Dermis microvascular lymphatic vessel endothelial cell (primary cell): ENCODE data around the gene PTPRA. TPM values are rescaled to one million over a fixed set of nuclear protein-coding genes. Genes with fewer than 3 reads are reported as not detected.
"Not testable (repeated sequence)": the region's sequence is repeated elsewhere in the genome, so short reads cannot be mapped to it uniquely, and the experiment has no call there.

Experiments
- DNase-seq, 2 donors: peaks; one replicate each; pipeline versions ENCODE4 v3.0.0 to v3.0.0-alpha.2; 2010; ENCODE audit warnings: low read depth in 2 of 2
- total RNA-seq: library from RNA; depleted of rRNA; stranded (reverse); fragments of >200 nt; gene quantifications from 2 replicates; pipeline ENCODE4 v1.2.1, GENCODE V29; 2014

PTPRA gene
- total RNA-seq, 1 donor from 2014 or later, result 18.7 TPM

DNA sequence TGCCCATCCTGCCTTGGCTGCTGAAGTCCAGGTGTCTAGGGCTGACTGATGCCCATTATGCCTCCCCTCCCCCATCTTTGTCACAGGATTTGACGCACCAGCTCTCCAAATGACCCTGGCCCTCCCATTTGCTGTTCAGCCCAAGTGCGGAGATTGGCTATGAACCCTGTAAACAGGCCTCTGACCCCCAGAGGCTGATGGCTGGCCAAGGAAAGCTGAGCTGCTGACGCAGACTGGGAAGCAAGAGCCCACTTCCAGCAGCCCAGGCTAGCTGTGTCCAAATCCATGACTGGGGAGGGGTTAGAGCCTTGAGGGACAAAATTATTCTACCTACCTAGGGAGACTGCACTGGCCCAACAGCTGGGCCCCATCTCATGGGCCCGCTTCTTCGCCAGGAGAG lies 169.3 kb downstream of the PTPRA start:
- no peak for DNase-seq

GRCh38 chr20:3043322-3043721 lies 170.0 kb downstream of the PTPRA start, which contains the start of gene GNRH2:
Gene GNRH2 (plus strand): TSS chr20:3043622. CDS start chr20:3044415, 793 bp downstream.
- DNase-seq, result no peak

GRCh38 chr20:3044336-3044965 lies 171.2 kb downstream of the PTPRA start:
- no peak for DNase-seq

DNA sequence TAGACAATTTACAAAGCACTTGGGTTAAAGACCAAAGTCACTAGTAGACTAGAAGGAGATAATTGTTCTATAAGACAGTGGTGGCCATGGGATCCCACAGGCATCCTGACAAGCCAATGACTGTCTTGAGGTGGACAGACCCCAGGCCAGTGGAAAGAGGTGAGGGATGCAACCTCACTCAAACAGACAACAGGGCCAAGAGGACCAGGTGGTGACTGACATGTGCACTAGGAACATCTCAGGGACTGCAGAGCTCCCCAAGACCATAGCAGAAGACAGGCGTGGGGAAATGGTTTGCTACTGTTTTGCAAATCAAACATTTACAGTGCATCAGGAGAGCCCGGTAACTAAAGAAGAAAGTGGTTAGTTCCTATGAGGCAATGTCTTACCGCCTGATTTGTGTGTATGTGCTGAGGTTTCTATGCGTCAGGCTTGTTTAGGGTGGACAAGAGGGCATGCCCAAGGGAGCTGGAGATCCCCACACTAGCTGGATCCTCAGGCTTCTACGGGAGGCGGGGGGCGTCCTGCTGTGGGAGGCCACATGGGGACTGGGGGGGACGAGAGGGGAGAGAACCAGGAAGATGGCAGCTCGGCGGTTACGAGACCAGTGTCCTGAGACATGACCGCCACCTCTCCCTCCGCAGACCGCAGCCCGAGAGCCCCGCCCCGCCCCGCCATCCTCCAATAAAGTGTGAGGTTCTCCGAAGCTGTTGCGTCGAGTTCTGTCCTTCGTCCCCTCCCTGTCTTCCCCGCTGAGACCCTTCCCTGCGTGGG lies 171.9 kb downstream of the PTPRA start:
- DNase-seq, result no peak

- DNase-seq, result peak; percentile 64 to 88
Measured at GRCh38 chr20:3045816-3046676, 172.8 kb downstream of the PTPRA start, which contains the start of gene MRPS26. Gene MRPS26 (plus strand): TSS chr20:3046052. CDS start chr20:3046069, 17 bp downstream.

DNA sequence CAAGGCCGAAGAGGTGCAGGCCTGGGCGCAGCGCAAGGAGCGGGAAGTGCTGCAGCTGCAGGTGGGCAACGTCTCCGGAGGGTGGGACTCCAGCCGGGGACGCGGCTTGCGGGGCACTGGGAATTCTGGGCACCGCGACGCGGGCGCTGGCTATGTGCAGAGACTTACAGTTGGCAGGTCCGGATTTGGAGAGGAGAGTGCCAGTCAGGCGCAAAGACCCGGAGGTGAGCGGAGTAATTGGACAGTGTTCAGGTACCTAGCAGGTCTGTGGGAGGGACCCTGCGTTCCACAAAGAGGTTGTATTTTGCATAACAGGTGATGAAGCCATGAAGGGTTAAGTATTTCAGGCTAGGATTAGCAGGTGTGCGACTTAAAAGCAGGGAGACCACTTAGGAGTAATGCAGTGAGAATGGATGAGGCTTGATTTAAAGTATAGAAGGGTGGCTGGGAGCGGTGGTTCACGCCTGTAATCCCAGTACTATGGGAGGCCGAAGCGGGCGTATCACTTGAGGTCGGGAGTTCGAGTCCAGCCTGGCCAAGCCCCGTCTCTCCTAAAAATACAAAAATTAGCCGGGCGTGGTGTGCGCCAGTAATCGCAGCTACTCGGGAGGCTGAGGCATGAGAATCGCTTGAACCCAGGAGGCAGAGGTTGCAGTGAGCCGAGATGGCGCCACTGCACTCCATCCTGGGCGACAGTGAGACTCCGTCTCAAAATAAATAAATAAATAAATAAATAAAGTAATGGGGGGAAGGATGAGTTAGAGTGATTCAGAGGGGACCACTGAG lies 173.6 kb downstream of the PTPRA start:
- peak in 1 of 2 donors; percentile 32 for DNase-seq

DNA sequence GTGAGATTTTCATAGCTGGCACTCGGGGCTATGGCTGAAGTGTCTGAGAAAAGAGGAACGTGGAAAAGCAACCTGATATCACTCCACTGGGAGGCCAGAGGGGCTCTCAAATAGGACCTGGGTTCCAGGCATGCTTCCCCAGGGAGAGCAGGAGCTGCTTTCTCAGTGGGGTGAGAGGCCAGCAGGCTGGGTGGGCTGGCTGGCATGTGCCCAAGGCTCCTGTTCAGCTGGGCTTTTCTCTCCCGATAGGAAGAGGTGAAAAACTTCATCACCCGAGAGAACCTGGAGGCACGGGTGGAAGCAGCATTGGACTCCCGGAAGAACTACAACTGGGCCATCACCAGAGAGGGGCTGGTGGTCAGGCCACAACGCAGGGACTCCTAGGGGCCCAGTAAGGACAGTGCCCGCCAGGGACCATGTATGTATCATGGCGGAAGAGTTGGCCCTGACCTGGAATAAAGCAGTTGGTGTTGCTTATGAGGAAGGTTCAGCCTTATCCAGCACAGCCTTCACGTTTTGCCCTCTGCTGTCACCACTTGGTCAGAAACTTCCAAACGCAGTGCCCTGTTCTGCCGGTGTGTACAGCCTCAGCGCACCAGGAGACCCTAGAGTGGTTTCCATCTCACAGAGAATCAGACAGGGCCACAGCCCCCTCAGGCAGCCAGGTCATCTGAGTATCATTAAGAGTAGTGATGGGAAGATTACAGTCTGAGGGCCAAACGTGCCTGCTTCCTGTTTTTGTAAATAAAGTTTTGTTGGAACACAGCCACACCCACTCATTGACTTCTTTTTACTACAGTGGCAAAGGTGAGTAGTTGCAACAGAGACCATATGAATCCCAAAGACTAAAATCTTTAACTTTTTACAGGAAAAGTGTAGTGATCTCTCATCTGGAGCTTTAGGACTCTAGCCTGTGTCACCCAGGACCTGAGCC lies 174.5 kb downstream of the PTPRA start:
- DNase-seq, result no peak

DNA sequence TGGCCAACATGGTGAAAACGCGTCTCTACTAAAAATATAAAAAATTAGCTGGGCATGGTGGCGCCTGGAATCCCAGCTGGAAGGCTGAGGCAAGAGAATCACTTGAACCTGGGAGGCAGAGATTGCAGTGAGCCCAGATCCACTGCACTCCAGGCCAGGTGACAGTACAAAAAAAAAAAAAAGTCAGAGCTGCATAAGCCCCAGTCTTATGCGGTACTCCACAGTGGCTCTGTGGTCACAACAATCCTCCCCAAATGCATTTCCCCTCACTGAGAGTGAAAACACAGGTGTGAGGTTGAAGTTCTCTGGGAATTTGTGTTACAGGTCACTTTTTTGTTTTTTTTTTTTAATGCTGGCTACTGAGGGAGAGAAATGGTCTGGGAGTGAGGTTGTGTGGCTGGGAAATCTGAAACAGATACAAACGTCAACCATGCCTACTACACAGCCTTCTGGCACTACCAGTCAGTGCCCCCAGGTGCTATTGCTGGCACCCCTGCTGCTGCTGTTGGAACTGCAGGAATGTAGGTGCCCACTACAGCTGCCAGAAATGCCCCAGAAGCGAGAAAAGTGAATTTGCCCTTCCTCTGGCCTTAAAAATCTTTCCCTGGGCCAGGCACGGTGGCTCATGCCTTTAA lies 178.2 kb downstream of the PTPRA start:
- no peak for DNase-seq

DNA sequence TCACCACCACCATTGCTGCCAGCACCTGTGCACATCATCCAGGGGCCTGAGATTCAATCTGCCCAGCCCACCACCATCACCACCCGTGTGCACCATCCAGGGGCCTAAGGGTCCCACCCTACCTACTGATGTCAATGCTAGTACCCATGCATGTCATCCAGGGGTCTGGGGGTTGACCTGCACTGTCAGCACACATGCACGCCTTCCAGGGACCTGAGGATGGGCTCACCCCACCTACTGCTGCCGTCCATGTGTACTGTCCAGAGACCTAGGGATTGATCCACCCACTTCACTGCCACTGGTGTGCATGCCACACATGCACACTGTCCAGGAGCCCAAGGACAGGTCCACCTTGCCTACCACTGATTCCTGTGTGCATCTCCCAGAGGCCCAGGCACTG lies 186.2 kb downstream of the PTPRA start:
- no peak for DNase-seq

DNA sequence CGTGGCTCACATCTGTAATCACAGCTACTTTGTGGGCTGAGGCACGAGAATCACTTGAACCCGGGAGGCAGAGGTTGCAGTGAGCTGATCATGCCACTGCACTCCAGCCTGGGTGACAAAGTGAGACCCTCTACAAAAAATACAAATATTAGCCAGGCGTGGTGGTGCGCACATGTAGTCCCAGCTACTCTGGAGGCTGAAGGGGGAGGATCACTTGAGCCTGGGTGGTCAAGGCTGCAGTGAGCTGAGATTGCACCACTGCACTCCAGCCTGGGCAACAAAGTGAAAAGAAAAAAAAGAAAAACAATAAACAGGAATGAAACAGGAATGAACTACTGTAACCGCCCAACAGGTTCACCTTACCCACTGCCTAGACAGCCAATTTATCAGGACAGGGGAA lies 190.8 kb downstream of the PTPRA start:
- DNase-seq, result not testable (repeated sequence)

DNA sequence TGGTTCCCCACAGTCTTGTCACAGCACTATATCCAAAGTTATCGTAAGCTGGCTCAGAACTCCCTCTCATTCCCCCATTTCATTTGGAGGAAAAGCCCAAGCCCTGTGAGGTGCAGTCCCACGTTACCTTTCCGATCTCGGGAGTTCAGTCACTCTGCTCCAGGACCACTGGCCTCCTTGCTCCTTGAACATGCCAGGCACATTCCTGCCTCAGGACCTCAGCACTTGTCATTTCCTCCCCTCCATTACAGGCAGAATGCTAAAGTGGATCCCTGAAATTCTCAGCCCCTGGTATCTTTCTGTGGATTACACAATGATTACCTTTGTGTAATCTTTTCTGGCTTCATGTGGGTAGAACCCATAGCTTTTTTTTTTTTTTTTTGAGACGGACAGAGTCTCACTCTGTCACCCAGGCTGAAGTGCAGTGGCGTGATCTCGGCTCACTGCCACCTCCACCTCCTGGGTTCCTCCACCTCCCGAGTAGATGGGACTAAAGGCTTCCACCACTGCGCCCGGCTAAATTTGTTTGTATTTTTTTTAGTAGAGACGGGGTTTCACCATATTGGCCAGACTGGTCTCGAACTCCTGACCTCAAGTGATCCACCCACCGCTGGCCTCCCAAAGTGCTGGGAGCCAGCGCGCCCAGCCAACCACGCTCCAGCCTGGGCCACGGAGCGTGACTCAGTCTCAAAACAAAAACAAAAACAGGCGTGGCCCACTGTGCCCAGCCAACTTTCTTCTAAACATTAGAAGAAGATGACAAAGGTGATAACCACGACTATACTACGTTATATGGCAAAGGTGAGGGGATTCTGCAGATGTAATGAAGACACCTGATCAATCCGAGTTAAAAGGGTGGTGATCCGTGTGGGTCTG lies 194.1 kb downstream of the PTPRA start:
- no peak for DNase-seq

GRCh38 chr20:3068075-3068474 lies 194.8 kb downstream of the PTPRA start:
- DNase-seq, result no peak

DNA sequence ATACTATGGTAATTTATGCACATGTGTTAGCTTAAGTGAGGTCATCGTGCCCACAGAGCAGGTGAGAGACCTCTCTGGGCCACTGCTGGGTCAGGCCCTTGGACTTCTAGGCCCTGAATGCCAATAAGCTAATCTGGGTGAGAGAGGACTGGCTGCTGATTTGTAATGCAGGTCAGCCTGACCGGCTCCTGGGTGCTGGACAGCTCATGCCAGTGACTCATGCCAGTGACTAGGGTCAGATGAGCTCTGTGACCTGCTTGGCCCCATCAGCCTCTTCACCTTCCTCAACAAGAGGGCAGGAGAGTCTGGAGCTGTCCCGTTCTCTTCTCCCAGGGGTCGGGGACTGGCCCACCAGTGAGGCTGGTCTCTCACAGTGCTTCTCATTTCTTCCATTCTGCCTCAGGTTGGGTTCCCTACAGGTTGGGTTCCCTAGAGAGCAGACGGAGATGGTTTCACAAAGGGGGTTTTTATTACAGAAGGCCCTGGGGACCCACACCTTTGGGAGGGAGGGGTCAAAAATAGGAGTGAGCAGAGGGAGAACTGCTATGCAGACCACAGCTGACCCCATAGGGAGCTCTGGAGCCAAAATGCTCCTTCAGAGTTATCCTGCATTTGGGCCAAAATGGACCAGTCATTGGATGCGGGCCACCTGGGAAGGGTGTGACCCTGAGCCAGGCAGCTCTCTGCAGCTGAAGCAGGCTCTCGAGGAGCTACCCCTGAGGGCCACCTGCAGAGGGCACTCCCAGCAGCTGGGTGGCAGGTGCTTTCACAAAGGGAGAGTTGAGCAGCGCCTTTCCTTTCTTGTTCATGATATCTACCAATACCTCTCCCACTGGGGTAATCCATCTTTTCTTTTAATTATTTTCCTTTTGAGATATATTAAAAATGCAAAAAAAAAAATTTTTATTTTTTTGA lies 196.0 kb downstream of the PTPRA start:
- no peak for DNase-seq

- no peak for DNase-seq
Measured at GRCh38 chr20:3070725-3071124, 197.4 kb downstream of the PTPRA start.

- DNase-seq, result no peak
Measured at GRCh38 chr20:3071266-3071609, 198.0 kb downstream of the PTPRA start.

DNA sequence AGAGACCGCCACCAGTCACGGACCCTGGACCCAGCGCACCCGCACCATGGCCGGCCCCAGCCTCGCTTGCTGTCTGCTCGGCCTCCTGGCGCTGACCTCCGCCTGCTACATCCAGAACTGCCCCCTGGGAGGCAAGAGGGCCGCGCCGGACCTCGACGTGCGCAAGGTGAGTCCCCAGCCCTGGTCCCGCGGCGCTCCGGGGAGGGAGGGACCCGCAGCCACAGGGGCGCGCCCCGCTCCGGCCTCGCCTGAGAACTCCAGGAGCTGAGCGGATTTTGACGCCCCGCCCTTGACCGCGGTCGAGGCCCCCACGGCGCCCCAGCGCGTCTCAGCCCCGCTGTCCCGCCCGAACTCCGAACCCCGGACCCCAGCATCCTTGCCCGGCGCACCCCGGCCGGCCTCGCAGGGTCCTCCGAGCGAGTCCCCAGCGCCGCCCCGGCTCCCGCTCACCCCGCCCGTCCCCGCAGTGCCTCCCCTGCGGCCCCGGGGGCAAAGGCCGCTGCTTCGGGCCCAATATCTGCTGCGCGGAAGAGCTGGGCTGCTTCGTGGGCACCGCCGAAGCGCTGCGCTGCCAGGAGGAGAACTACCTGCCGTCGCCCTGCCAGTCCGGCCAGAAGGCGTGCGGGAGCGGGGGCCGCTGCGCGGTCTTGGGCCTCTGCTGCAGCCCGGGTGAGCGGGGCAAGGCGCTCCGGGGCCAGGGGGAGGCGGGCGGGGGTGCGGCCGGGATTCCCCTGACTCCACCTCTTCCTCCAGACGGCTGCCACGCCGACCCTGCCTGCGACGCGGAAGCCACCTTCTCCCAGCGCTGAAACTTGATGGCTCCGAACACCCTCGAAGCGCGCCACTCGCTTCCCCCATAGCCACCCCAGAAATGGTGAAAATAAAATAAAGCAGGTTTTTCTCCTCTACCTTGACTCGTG lies 198.6 kb downstream of the PTPRA start, which contains the start of gene OXT:
Gene OXT, plus strand, starts transcription at position 11 of the 920 bp plus-strand sequence. Its CDS starts 36 bp downstream, at position 47.
- DNase-seq, result peak in 1 of 2 donors; percentile 34
